K562 (cell line): ENCODE measurements around the gene TBPL2.

ENCODE experiments used
- CEBPG ChIP-seq, 3 experiments: fragments of 200-800 bp in 1 of 3; sonication (Bioruptor generic) in 1 of 3; sonication (generic) in 1 of 3; formaldehyde crosslinking in 1 of 3; IDR thresholded peaks in 2 of 3; conservative IDR thresholded peaks in 1 of 3; 2 replicates each; pipeline versions ENCODE4 v1.6.1 to v1.8.0; 2016 to 2022; ENCODE audit warnings: missing compliant biosample characterization in 2 of 3, missing genetic modification characterization in 2 of 3, mild to moderate bottlenecking in 1 of 3, missing genetic modification reagents in 1 of 3
- MYBL2 ChIP-seq, 2 experiments: fragments of 450-650 bp in 1 of 2; sonication (generic) in 1 of 2; formaldehyde crosslinking in 1 of 2; IDR thresholded peaks; 2 replicates each; pipeline versions ENCODE4 v1.6.1 to v1.8.1; 2017 to 2022; ENCODE audit warnings: borderline replicate concordance in 1 of 2, inconsistent platforms in 1 of 2, low read depth in 1 of 2, mild to moderate bottlenecking in 1 of 2, missing genetic modification reagents in 1 of 2, moderate library complexity in 1 of 2
- RAD21 ChIP-seq, 2 experiments: fragments of 250-450 bp in 1 of 2; fragments of 450-650 bp in 1 of 2; sonication (Bioruptor Pico) in 1 of 2; formaldehyde crosslinking in 1 of 2; IDR thresholded peaks in 1 of 2; conservative IDR thresholded peaks in 1 of 2; 2 replicates each; pipeline versions ENCODE4 v1.4.0 to v1.8.0; 2020 to 2022; ENCODE audit warnings: mild to moderate bottlenecking in 2 of 2, moderate library complexity in 1 of 2

GRCh38 chr14:55389330-55389729 lies 51.1 kb downstream of the TBPL2 start:
- TF ChIP-seq CEBPG (CRISPR knock-in tag; IDR thresholded peaks at IDR 0.05) (no peak), CEBPG (tag; conservative IDR thresholded peaks at IDR 0.05 in 1 of 2, IDR thresholded peaks at IDR 0.05 in 1 of 2) (no peak), MYBL2 (IDR thresholded peaks at IDR 0.05; ENCODE audit: low read depth) (no peak), MYBL2 (CRISPR knock-in tag; IDR thresholded peaks at IDR 0.05; ENCODE audit: borderline replicate concordance) (no peak), RAD21 (CRISPR knock-in tag; conservative IDR thresholded peaks at IDR 0.05 in 1 of 2, IDR thresholded peaks at IDR 0.05 in 1 of 2) (no peak)
